Measurements from ENCODE around the gene POLR3F. TPM values are rescaled to one million over a fixed set of nuclear protein-coding genes. Genes with fewer than 3 reads are reported as not detected.

The POLR3F gene
- total and polyA plus RNA-seq, 4 donors, result 2.5 to 9.8 (median 3.2) TPM

DNA sequence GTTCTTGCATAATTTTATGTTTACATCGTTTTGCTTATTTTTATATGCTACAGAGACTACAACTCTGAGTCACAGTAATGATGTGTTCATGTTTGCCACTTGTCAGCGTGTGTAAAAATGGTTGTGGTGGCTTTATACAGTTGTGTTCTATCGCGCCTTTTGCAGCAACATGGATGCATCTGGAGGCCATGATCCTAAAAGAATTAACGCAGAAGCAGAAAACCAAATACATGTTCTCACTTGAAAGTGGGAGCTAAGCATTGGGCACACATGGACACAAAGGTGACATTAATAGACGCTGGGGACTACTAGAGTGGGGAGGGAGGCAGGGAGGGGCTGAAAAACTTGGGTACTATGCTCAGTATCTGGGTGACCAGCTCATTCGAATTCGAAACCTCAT lies 39.6 kb downstream of the POLR3F start:
- H3K27me3 ChIP-seq (ENCODE audit: control insufficient read depth in 4 of 4, insufficient read depth in 4 of 4, low read length in 3 of 4), result no peaks in the 10 kb centered on the region

DNA sequence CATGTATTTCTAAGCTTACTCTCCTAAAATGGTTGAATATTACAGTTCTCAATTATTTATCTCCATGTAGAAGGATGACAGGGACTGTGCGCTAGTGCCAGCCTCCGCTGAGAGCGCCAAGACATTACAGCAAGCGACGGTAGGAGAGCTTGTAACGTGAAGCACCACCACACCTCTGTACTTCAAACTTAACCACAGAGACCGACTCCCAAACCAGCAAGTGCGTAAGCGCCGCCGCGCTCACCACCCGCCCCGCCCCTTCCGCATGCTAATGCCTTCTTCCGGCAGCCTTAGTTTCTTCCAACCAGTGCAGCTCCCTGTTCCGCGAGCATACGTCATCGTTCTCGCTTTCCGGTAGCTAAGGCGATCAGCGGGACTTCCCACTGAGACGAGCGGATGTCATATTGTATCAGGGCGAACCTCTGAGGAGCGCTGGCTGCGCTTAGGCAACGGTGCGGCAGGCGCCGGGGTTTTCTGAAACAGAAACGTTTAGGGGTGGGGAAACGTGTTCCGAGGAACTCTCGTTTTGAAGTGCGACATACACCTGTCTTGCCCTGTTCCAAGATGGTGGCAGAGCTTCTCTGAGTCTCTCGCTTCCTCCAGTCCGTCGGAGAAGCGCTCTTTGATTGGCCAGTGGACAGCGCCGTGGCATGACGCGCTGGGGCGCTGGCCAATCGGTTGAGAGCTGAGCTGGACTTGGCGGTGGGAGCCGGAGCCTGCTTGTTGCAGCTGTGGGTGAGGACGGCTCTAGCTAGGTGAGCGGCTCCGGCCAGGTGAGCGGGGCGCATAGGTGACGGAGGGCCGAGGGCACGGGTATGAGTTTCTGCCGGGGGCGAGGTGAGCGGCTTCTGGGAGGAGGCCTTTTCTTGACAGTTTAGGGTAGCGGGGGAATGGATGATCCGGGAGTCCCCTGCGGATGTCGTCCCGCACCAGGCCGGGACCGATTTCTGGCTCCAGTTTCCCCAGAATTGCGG lies 40.3 kb downstream of the POLR3F start, which contains the start of gene SEC23B:
Gene SEC23B, plus strand, starts transcription at position 723 of the 974 bp plus-strand sequence. CDS start 2,896 bp downstream, outside the sequence.
- peak; percentile 94 for DNase-seq (ENCODE audit: low spot score)
- peaks cover 0 to 26% (median 13%) of the 10 kb centered on the region in 4 donors for H3K4me1 ChIP-seq (ENCODE audit: control insufficient read depth in 4 of 4, insufficient read depth in 4 of 4, low read length in 3 of 4)
- H3K27ac ChIP-seq (ENCODE audit: low read depth in 1 of 2, low read length in 2 of 2), result peak within 1 kb of the TSS; percentile 98 to 100
- H3K36me3 ChIP-seq (ENCODE audit: control insufficient read depth in 4 of 4, insufficient read depth in 3 of 4, low read depth in 1 of 4, low read length in 3 of 4), result peaks cover 0 to 16% (median 10%) of the 10 kb centered on the region in 4 donors
- peak within 1 kb of the TSS; percentile 76 to 99 (median 96) for H3K4me3 ChIP-seq (ENCODE audit: low read depth in 1 of 3, low read length in 3 of 3)
- no peaks in the 10 kb centered on the region for H3K9me3 ChIP-seq (ENCODE audit: control insufficient read depth in 4 of 4, low read length in 3 of 4)
- under 1% methylated on average over 69 of the region's 69 CpGs for whole genome bisulfite sequencing
- H3K27me3 ChIP-seq (ENCODE audit: control insufficient read depth in 4 of 4, insufficient read depth in 4 of 4, low read length in 3 of 4), result no peaks in the 10 kb centered on the region
- peak within 1 kb of the TSS; percentile 98 to 99 for H3K9ac ChIP-seq (ENCODE audit: low read depth in 1 of 2, low read length in 2 of 2)
- TF ChIP-seq HNF4A (conservative IDR thresholded peaks at IDR 0.05) (no peak), JUND (IDR thresholded peaks at IDR 0.05) (peak; percentile 74 to 79), HNF4G (IDR thresholded peaks at IDR 0.05) (no peak), FOXA2 (IDR thresholded peaks at IDR 0.05) (no peak), RAD21 (IDR thresholded peaks at IDR 0.05) (peak in 1 of 2 donors; percentile 11), GABPA (IDR thresholded peaks at IDR 0.05 in 1 of 2, conservative IDR thresholded peaks at IDR 0.05 in 1 of 2) (peak; percentile 79 to 95), SP1 (IDR thresholded peaks at IDR 0.05) (peak; percentile 73), NR2F2 (IDR thresholded peaks at IDR 0.05) (no peak), TAF1 (conservative IDR thresholded peaks at IDR 0.05) (peak; percentile 60), RXRA (IDR thresholded peaks at IDR 0.05) (peak in 1 of 2 donors; percentile 27), FOXA1 (IDR thresholded peaks at IDR 0.05) (no peak)
- TF ChIP-seq, protein P1, sequence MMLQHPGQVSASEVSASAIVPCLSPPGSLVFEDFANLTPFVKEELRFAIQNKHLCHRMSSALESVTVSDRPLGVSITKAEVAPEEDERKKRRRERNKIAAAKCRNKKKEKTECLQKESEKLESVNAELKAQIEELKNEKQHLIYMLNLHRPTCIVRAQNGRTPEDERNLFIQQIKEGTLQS (IDR thresholded peaks at IDR 0.05), result no peak
- TF ChIP-seq, protein P2, sequence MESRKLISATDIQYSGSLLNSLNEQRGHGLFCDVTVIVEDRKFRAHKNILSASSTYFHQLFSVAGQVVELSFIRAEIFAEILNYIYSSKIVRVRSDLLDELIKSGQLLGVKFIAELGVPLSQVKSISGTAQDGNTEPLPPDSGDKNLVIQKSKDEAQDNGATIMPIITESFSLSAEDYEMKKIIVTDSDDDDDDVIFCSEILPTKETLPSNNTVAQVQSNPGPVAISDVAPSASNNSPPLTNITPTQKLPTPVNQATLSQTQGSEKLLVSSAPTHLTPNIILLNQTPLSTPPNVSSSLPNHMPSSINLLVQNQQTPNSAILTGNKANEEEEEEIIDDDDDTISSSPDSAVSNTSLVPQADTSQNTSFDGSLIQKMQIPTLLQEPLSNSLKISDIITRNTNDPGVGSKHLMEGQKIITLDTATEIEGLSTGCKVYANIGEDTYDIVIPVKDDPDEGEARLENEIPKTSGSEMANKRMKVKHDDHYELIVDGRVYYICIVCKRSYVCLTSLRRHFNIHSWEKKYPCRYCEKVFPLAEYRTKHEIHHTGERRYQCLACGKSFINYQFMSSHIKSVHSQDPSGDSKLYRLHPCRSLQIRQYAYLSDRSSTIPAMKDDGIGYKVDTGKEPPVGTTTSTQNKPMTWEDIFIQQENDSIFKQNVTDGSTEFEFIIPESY (IDR thresholded peaks at IDR 0.05), result peak; percentile 92
- TF ChIP-seq, protein P3, sequence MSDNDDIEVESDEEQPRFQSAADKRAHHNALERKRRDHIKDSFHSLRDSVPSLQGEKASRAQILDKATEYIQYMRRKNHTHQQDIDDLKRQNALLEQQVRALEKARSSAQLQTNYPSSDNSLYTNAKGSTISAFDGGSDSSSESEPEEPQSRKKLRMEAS (IDR thresholded peaks at IDR 0.05), result peak; percentile 79
- TF ChIP-seq, protein P4, sequence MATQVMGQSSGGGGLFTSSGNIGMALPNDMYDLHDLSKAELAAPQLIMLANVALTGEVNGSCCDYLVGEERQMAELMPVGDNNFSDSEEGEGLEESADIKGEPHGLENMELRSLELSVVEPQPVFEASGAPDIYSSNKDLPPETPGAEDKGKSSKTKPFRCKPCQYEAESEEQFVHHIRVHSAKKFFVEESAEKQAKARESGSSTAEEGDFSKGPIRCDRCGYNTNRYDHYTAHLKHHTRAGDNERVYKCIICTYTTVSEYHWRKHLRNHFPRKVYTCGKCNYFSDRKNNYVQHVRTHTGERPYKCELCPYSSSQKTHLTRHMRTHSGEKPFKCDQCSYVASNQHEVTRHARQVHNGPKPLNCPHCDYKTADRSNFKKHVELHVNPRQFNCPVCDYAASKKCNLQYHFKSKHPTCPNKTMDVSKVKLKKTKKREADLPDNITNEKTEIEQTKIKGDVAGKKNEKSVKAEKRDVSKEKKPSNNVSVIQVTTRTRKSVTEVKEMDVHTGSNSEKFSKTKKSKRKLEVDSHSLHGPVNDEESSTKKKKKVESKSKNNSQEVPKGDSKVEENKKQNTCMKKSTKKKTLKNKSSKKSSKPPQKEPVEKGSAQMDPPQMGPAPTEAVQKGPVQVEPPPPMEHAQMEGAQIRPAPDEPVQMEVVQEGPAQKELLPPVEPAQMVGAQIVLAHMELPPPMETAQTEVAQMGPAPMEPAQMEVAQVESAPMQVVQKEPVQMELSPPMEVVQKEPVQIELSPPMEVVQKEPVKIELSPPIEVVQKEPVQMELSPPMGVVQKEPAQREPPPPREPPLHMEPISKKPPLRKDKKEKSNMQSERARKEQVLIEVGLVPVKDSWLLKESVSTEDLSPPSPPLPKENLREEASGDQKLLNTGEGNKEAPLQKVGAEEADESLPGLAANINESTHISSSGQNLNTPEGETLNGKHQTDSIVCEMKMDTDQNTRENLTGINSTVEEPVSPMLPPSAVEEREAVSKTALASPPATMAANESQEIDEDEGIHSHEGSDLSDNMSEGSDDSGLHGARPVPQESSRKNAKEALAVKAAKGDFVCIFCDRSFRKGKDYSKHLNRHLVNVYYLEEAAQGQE (IDR thresholded peaks at IDR 0.05), result peak; percentile 65
- TF ChIP-seq, protein P5, sequence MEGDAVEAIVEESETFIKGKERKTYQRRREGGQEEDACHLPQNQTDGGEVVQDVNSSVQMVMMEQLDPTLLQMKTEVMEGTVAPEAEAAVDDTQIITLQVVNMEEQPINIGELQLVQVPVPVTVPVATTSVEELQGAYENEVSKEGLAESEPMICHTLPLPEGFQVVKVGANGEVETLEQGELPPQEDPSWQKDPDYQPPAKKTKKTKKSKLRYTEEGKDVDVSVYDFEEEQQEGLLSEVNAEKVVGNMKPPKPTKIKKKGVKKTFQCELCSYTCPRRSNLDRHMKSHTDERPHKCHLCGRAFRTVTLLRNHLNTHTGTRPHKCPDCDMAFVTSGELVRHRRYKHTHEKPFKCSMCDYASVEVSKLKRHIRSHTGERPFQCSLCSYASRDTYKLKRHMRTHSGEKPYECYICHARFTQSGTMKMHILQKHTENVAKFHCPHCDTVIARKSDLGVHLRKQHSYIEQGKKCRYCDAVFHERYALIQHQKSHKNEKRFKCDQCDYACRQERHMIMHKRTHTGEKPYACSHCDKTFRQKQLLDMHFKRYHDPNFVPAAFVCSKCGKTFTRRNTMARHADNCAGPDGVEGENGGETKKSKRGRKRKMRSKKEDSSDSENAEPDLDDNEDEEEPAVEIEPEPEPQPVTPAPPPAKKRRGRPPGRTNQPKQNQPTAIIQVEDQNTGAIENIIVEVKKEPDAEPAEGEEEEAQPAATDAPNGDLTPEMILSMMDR (IDR thresholded peaks at IDR 0.05; ENCODE audit: low read depth, low read length, missing input control), result no peak

More for the DNA sequence above, 39.6 kb downstream of the POLR3F start:
- Histone ChIP-seq H3K9ac (ENCODE audit: low read depth in 1 of 2, low read length in 2 of 2) (peak overlapping the region; percentile 98 to 99), H3K27ac (ENCODE audit: low read depth in 1 of 2, low read length in 2 of 2) (peak overlapping the region; percentile 98 to 100), H3K36me3 (ENCODE audit: control insufficient read depth in 4 of 4, insufficient read depth in 3 of 4, low read depth in 1 of 4, low read length in 3 of 4) (peaks cover 0 to 11% (median 8%) of the 10 kb centered on the region in 4 donors), H3K4me3 (ENCODE audit: low read depth in 1 of 3, low read length in 3 of 3) (peak overlapping the region; percentile 76 to 99 (median 96)), H3K9me3 (ENCODE audit: control insufficient read depth in 4 of 4, low read length in 3 of 4) (no peaks in the 10 kb centered on the region), H3K4me1 (ENCODE audit: control insufficient read depth in 4 of 4, insufficient read depth in 4 of 4, low read length in 3 of 4) (peaks cover 0 to 26% (median 13%) of the 10 kb centered on the region in 4 donors)
- 67% methylated on average over 8 of the region's 8 CpGs for WGBS
- DNase-seq (ENCODE audit: low spot score), result peak; percentile 35
- TF ChIP-seq HNF4A (conservative IDR thresholded peaks at IDR 0.05) (no peak), EGR1 (IDR thresholded peaks at IDR 0.05; ENCODE audit: low read depth in 2 of 2) (no peak), GABPA (IDR thresholded peaks at IDR 0.05 in 1 of 2, conservative IDR thresholded peaks at IDR 0.05 in 1 of 2) (no peak), HNF4G (IDR thresholded peaks at IDR 0.05) (no peak), YY1 (IDR thresholded peaks at IDR 0.05) (no peak), FOXA1 (IDR thresholded peaks at IDR 0.05) (no peak), FOXA2 (IDR thresholded peaks at IDR 0.05) (no peak), RXRA (IDR thresholded peaks at IDR 0.05) (no peak), SP1 (IDR thresholded peaks at IDR 0.05) (no peak)
- TF ChIP-seq, protein P1 (IDR thresholded peaks at IDR 0.05), result no peak
- TF ChIP-seq, protein P2 (IDR thresholded peaks at IDR 0.05), result no peak

Data from liver (tissue), 9 donors.